HG03280 (cell line): ENCODE measurements around the gene WNT9A.

Experiments used
- ATAC-seq: cut with Tn5 transposase; IDR thresholded peaks from one replicate; pipeline ENCODE4 v1.9.1; 2021; ENCODE audit warnings: mild to moderate bottlenecking, moderate library complexity; ENCODE audit not compliant: unreplicated experiment

The WNT9A gene

DNA sequence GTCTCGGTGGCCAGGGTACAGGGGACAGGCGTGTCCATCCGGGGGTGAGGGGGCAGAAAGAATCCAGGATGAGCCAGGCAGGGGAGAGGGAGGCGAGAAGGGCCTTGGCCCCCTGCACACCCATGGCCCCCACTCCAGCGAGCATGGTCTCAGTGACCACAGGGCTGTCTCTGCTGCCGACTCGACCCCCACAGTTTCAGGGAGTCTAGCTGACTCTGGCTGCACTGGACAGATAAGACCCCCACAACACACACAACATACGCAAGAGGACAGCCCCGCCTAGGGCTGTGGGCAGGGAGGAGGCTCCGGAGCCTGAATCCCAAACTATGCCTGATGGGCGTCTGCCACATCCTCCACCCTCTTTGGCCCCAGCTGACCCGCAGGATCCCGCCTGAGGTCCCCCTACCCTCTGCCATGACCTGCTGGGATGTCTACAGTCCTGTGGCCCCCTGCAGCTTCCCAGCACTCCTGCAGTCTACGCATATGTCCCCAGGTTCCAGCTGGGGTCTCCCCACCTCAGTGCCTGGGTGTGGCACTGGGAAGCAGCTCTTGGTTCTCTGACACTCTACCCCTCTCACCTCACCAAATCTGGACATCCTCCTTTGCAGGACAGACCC, 22.0 kb downstream of the WNT9A start:
- no peak for ATAC-seq

DNA sequence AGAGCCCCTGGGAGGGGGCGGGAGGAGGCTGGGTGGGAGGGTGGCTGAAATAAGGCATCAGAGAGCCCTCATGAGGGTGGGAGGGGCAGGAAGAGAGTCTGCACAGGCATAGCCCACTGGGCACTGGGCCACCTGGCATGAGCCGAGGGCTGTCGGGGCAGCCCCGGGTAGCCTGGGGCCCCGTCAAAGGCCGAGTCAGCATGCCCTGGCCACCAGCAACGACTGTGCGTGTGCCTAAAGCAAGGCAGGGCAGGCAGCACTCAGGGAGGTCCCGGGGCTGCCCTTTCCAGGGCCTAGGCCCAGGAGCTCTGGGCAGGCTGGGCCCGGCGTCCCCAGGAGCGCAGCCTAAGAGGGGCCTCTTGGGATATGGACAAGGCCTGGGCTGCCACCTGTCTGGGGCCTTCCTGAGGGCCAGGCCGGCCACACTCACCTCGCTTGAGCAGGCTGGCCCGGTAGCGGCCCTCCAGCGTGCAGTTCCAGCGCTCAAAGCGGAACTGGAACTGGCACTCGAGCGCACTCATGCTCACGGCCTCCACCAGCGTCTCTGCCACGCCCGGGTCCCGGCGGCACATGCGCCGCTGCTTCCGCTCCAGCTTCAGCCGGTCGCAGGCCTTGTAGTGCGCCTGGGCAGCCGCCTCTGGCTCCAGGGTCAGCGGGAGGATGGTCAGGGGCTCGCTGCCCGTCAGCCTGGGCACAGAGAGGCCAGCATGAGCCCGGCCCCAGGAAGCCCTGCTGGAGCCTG, 22.7 kb downstream of the WNT9A start:
- no peak for ATAC-seq

DNA sequence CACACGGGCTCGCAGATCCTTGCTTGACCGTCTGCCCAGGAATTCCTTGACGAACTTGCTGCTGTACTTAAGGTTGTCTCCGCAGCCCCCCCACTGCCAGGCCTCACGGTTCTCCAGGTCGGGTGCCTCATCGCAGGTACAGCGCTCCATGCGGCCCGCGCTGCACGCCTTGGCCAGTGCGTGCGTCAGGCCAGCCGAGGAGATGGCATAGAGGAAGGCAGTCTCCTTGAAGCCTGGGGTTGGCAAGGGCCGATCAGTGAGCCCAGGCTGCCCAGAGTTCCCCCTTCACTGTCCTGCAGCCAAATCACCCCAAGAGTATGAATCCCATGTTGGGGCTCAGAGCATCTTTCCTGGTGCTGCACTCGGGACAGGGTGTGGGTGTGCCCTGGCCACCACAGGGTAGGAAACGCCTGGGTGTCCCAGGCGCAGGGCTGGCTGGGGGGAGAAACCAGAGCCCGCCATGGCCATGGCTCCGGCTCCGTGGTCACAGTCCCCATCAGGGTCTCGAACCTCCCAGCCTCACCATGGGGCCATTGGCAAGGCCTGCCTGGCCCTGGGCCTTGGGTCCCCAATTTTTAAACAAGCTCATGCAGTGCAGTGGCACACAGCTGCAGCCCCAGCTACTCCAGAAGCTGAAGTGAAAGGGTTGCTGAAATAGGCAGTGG, 23.4 kb downstream of the WNT9A start:
- ATAC-seq, result no peak

DNA sequence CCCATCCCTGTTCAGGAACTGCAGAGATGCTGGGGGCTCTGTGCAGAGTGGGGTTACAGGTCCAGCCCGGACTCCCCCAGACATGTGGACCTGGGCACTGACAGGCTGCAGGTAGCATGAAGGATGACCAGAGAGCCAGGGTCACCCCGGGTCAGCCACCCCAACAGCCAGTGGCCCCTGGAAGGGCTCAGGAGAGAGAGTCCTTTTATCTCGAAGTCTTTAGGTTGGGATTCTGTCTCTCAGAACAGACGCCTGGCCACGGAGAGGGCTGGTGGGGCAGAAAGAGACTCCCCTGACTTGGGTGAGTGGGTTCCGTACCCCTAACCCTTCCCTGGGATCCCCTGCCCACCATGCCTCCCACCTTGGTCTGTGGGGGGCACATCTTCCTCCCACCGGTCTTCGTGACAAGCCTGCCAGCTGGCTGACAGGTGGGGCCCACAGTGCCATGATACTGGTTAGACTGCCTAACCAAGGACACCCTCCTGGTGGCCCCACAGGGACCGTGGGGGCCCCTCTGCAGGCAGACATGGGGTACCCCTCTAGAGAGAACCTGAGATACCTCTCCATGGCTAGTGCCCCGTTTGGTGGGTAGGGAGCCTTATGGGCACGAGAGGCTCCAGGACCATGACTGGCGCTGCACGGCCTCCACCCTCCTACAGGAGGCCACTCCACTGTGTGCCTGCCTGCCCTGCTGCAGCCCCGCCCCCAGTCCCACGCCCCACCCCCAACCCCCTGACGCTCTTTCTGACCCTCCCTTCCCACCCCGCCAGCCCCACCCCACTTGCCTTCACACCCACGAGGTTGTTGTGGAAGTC, 24.2 kb downstream of the WNT9A start:
- no peak for ATAC-seq

DNA sequence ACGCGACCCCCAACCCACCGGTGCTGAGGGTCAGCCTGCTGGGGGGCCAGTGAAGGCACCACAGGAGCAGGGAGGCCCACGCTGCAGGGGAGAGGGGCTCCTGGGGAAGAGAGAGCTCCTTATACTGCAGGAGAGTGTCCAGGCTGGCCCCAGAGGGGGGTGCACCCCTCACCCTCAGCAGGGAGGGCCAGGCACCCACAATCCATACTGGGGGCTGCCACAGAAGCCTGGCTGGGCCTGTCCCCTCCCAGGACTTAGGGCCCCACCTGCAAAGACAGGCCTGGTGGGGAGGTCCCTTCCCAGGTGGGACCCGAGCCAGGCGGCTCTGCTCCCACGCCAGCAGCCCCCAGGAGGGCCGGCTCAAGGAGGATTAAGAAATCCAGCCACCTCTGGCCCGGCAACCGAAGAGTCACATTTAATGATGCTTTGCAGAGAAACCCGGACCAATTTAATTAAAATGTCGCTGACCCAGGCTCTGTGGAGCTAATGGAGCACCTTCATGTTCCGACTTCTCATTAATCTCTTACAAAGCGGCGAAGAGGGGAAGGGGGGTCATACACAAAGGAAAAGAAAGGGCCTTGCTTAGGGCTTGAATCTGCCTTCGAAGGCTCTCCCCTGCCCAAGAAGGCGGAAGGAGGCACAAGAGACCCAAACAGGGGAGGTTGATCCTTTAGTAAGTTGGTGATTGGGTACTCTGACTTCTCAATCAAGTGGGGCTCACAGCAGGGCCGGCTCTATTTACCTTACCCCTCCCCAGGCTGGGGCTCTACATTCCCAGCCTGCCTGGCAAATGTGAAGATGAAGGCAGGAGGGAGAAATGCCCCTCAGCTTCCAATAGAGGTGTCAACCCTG, 25.0 kb downstream of the WNT9A start:
- no peak for ATAC-seq

DNA sequence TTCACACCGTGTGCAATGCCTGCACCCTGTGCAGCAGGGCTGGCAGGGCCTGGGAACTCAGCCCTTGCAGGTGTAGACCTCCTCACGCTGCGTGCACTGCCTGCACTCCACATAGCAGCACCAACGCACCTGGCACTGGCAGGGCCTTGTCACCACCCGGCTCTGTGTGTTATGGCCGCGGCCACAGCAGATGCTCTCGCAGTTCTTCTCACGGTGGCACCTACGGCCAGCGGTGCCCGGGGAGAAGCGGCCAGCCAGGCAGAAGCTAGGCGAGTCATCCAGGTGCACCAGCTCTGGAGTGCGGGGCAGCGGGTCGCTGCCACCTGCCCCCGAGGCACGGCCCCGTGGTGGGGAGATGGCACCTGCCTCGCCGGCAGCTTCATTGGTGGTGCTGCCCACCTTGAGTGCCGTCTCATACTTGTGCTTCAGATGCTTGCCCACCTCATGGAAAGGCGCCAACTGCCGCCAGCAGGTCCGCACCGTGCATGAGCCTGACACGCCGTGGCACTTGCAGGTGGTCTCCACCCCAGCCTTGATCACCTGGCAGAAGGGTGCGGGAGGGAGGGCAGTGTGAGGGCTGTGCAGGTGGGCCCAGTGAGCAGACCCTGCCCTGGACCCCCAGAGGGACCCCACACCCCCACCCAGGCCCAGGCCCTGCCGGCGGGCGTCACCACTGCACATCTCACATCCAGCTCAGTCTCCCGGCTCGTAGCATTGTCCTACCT, 26.1 kb downstream of the WNT9A start:
- ATAC-seq, result no peak

DNA sequence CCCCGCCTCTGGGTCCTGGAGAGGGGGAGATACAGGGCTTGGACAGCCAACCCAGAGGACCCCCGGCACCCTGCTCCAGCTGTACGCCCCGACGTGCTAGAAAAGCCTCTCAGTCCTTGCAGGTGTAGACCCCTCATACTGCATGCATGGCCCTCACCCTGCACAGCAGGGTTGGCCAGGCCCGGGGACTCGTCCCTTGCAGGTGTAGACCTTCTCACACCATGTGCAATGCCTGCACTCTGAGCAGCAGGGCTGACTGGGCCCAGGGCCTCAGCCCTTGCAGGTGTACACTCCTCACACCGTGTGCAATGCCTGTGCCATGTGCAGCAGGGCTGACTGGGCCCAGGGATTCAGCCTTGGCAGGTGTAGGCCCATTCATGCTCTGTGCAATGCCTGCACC, 26.8 kb downstream of the WNT9A start:
- ATAC-seq, result no peak

DNA sequence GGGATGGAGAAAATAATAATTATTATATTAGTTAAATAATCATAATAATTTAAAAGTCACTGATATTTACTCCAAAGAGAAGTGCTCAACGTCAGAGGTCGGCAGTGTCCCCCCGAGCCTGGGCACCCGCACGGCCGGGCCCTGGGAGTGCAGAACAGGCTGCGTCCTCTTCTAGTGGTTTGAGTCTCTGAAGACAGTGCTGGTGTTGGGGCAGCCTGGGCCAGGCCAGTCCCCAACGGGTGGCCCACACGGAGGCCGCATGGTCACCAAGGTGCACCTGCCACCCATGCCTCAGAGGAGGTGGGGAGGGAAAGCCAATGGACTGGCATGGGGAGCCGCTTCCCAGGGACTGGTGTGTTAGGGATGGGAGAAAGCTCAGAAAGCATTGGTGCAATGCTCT, 27.3 kb downstream of the WNT9A start:
- no peak for ATAC-seq

DNA sequence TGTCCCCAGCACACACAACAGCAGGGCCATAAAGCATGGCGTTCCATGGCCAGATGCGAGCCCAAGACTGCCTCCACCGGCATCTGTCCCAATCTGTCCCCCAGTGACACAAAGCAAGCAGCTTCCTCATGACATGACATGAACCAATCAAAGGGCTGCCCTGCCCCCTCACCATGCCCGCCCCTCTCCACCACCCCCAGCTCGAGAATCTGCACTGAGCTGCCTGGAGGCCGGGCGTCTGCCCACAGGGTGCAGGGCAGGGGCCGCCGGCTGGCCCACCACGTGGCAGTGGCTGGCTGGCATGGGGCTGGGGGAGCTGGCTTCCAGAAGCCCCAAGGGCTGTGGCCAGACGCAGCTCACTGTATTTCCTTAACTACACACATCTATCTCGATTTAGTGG, 27.8 kb downstream of the WNT9A start:
- ATAC-seq, result no peak

DNA sequence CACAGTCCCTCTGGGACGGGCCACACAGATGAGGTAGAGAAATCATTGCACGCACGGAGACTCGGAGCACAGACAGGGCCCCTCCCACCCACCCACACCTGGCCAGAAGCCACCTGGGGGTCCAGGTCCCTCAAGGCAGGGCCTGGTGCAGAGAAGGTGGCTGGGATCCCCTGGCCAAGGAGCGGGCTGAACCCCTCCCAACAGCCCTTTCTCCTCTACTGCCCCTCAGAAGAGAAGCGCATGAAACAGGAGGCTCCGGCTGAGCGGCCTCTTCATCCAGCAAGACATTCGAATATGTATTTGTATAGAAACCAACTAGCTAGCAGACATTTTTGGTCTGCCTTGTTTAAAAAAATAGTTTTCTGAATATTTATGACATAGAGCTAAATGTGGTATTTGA, 29.0 kb downstream of the WNT9A start:
- no peak for ATAC-seq

DNA sequence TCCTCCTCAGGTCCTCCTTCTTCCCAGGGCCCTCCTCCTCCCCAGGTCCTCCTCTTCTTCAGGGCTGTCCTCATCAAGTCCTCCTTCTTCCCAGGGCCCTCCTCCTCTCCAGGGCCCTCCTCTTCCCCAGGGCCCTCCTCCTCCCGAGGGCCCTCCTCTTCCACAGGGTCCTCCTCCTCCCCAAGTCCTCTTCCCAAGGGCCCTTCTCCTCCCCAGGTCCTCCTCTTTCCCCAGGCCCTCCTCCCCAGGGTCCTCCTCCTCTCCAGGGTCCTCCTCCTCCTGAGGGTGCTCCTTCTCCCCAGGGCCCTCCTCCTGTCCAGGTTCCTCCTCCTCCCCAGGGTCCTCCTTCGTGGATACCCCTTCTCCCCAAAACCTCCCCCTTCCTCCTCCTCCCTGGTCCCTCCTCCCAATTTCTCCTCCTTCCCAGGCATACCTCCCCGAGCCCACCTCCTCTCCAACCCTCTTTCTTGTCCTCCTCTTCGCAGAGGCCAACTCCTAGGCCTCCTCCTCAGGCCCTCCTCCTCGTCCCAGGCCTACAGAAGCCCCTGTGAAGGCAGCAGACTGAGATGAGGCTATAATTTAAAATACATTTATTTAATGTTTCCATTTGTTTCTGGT, 29.5 kb downstream of the WNT9A start:
- ATAC-seq, result no peak

DNA sequence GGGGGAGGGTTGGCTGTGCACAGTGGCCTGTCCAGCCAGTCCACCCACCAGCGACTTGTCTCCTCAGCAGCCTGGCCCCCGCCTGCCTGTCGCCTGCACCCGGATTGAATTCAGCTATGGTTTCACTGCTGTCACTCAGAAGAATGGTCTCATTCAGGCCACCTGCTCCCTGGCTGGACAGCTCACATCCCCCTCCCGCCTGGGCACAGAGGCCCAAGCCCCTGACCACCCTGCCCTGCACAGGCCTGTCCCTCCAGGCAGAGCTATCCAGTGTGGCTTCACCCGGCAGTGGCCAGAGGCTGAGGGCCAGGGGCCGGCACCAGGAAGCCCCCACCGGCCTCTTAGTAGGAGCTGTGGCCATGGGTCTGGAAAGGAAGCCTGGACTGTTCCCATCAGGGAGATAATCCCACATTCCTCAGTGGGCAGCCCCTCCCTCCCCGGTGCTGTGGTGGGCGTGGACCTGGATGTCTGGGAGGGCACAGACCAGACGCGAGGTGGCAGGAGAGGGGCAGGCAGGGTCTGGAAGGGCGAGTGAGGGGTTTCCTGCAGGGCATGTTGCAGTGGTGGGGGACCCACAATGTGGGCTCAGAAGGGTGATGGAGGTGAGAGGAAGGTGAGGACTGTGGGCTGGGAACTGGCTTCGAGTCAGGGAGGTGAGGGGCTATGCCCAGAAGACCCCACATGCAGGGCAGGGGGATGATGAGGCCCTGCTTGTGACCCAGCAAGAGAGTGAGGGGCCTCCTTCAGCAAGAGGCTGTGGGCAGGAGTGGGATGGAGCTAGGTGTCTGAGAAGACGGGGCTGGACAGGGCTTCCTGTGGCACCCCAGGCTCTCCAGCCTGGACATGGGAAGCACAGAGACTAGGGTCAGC, 30.4 kb downstream of the WNT9A start:
- no peak for ATAC-seq

DNA sequence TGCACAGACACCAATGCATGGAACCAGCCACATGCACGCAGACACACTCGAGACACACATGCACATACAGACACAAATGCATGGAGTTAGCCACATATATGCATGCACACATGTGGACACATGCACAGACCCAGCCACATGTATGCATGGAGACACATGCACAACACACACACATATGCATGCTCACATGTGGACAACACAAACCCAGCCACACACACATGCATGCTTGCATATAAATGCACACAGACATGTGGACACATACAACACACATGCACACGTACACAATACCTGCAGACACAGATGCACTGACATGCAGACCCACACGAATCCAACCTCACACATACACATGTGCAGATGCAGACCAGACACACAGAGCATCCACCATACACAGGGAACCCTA, 31.1 kb downstream of the WNT9A start:
- no peak for ATAC-seq

DNA sequence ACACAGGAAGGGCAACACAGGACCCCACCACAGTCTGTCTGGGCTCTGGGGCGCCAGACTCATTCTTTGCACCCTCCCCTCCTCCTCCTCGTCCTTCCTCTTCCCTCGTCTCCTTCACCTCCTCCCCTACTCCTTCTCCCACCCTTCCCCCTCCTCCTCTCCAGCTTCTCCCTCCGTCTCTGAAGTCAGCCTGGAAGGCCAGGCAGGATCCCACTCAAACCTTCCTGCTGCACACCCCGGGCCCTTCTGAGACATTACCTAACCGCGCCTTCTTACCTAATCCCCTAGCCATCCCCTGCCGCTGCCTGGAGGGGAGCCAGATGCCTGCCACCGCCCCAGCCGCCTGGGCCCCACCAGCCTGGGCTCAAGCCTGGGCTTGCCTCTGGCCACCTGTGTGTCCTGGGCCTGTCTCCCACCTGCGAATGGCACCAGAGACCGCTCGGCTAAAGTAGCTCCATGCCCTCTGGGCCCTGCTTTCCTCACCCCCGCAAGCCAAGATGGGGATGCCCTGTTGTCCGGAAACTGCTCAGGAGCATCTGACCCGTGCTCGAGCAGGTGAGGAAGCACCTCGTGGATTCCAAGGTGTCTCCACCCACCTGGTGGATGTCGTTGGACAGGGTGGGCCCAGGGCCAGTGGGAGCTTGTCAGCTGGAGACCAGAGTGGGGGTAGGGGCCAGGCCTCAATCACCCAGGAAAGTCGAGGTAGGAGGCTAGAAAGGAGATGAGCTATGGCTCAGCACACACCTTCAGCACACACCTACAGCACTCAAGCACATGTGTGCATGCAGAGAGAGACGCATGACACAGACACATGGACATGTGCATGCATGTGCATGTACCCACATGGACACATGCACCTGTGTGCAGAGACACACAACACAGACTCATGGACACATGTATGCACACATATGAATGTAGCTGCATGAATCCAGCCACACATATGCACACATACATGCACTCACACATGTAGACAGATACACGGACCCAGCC, 31.9 kb downstream of the WNT9A start:
- no peak for ATAC-seq

DNA sequence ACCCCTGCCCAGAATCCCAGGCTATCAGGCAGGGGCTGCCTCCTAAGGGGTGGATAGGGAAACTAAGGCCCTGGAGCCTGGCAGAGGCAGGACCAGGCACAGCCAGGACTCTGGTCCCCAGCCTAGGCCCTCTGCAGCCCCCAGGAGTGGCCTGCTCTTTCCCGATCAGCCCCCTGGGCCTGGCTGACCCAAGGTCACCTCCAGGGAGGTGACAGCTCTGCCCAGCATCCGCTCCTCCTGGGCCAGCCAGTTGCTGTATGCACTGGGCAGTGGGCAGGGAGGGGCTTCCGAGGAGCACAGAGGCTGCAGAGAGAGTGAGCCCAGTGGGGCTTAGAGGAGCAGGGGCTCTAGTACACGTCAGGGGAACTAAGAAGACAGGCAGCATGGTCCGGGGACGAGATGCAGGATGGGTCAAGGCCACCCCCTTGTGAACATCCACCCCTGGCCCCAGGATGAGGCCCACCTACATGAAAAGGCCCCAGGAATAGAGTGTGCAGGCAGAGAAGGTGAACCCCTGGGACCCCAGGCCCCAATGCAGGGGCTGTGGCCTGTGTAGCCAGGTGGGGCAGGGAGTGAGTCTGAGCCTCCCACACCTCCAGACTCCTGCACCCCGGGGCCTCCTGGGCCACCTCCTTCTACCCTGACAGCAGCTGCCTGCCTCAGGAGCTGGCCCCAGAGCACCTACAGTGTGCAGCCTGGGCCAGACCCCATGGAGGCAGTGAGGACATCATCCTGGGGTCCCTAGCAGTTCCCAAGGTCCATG, 32.8 kb downstream of the WNT9A start:
- no peak for ATAC-seq
